IMR-90 (cell line): Measurements from ENCODE around the gene FAM76B. TPM values are rescaled to one million over a fixed set of nuclear protein-coding genes. Genes with fewer than 3 reads are reported as not detected.

Experiments used
- ATAC-seq: fragments of 200-7000 bp; cut with Tn5 transposase; 2 replicates; pipeline ENCODE4 v1.9.1; 2020; ENCODE audit warnings: low read depth, mild to moderate bottlenecking, moderate library complexity
- BruUV-seq: library from RNA; stranded (reverse); fragments of 400-500 nt; replicated peaks from 2 replicates; lab custom pipeline; 2021; lab: Mats Ljungman, UMichigan
- CTCF ChIA-PET: fragments of 300-600 bp; formaldehyde crosslinking; extraction: SDS; loops from one replicate; lab custom pipeline; 2021; ENCODE audit warnings: antibody characterized with exemption; lab: Yijun Ruan, JAX
- POLR2A ChIA-PET: fragments of 300-600 bp; sonication (Branson Sonifier 250); formaldehyde crosslinking; loops from one replicate; lab custom pipeline; 2022; ENCODE audit warnings: antibody characterized with exemption; ENCODE audit not compliant: unreplicated experiment; lab: Charles Lee
- DNase-seq: peaks from one replicate; pipeline ENCODE4 v3.0.0; 2013
- H2AFZ ChIP-seq: replicated peaks from 2 replicates; pipeline ENCODE3; 2013; ENCODE audit warnings: low read length, mild to moderate bottlenecking; ENCODE audit not compliant: poor library complexity
- H2AK5ac ChIP-seq: 2 replicates; pipeline ENCODE4 v1.6.1; 2013; ENCODE audit warnings: low read depth, low read length, inconsistent platforms
- H2AK9ac ChIP-seq: replicated peaks from 2 replicates; pipeline ENCODE3; 2013; ENCODE audit warnings: mild to moderate bottlenecking, low read depth, low read length, moderate library complexity; ENCODE audit not compliant: poor library complexity
- H2BK120ac ChIP-seq: 2 replicates; pipeline ENCODE4 v1.6.1; 2013; ENCODE audit warnings: low read depth, low read length, inconsistent platforms
- H2BK15ac ChIP-seq: 3 replicates; pipeline ENCODE4 v1.6.1; 2013; ENCODE audit warnings: low read depth, low read length, inconsistent platforms
- H2BK20ac ChIP-seq: 2 replicates; pipeline ENCODE4 v1.6.1; 2013; ENCODE audit warnings: low read depth, mild to moderate bottlenecking, inconsistent platforms, low read length, moderate library complexity
- H2BK5ac ChIP-seq: 2 replicates; pipeline ENCODE4 v1.6.1; 2013; ENCODE audit warnings: mild to moderate bottlenecking, low read depth, low read length, inconsistent platforms; ENCODE audit not compliant: poor library complexity, severe bottlenecking
- H3K14ac ChIP-seq: replicated peaks from 2 replicates; pipeline ENCODE4 v1.6.1; 2013; ENCODE audit warnings: low read depth, low read length, inconsistent platforms
- H3K18ac ChIP-seq: 2 replicates; pipeline ENCODE4 v1.6.1; 2013; ENCODE audit warnings: low read depth, low read length, control low read depth
- H3K23ac ChIP-seq: 2 replicates; pipeline ENCODE4 v1.6.1; 2013; ENCODE audit warnings: low read depth, low read length, inconsistent platforms
- H3K27ac ChIP-seq: 2 replicates; pipeline ENCODE4 v1.5.1; 2013; ENCODE audit warnings: mild to moderate bottlenecking, control low read depth, low read length; ENCODE audit not compliant: insufficient read depth
- H3K27me3 ChIP-seq: 2 replicates; pipeline ENCODE4 v1.6.1; 2013; ENCODE audit warnings: low read length; ENCODE audit not compliant: control insufficient read depth, insufficient read depth
- H3K36me3 ChIP-seq: 2 replicates; pipeline ENCODE4 v1.6.1; 2013; ENCODE audit warnings: low read length, mixed read lengths; ENCODE audit not compliant: control insufficient read depth, insufficient read depth
- H3K4ac ChIP-seq: 2 replicates; pipeline ENCODE4 v1.6.1; 2013; ENCODE audit warnings: low read depth, low read length, inconsistent platforms
- H3K4me1 ChIP-seq: 2 replicates; pipeline ENCODE4 v1.6.1; 2013; ENCODE audit warnings: low read length, mixed read lengths; ENCODE audit not compliant: control insufficient read depth, insufficient read depth
- H3K4me2 ChIP-seq: 2 replicates; pipeline ENCODE4 v1.6.1; 2013; ENCODE audit warnings: low read depth, mild to moderate bottlenecking, control low read depth, low read length, moderate library complexity
- H3K4me3 ChIP-seq: 2 replicates; pipeline ENCODE4 v1.5.1; 2013; ENCODE audit warnings: low read depth, mild to moderate bottlenecking, control low read depth, low read length, moderate library complexity; ENCODE audit not compliant: insufficient read depth
- H3K56ac ChIP-seq: 2 replicates; pipeline ENCODE4 v1.6.1; 2013; ENCODE audit warnings: low read length, inconsistent platforms; ENCODE audit not compliant: insufficient read depth; ENCODE audit errors: extremely low read depth
- H3K79me1 ChIP-seq, 2 experiments: 2 replicates each; pipeline ENCODE4 v1.6.1; 2013; ENCODE audit warnings: low read length in 2 of 2, inconsistent platforms in 1 of 2, low read depth in 1 of 2
- H3K9ac ChIP-seq: 2 replicates; pipeline ENCODE4 v1.6.1; 2013; ENCODE audit warnings: low read depth, low read length, control low read depth
- H3K9me1 ChIP-seq: 2 replicates; pipeline ENCODE4 v1.6.1; 2013; ENCODE audit warnings: low read length, inconsistent platforms; ENCODE audit not compliant: insufficient read depth
- H3K9me3 ChIP-seq: 2 replicates; pipeline ENCODE4 v1.6.1; 2013; ENCODE audit warnings: low read length; ENCODE audit not compliant: control insufficient read depth, insufficient read depth
- H4K20me1 ChIP-seq: 2 replicates; pipeline ENCODE4 v1.6.1; 2013; ENCODE audit warnings: low read length, inconsistent platforms; ENCODE audit not compliant: insufficient read depth
- H4K5ac ChIP-seq: 2 replicates; pipeline ENCODE4 v1.6.1; 2013; ENCODE audit warnings: mild to moderate bottlenecking, low read depth, low read length, control low read depth
- H4K8ac ChIP-seq, 2 experiments: 2 replicates each; pipeline ENCODE4 v1.6.1; 2013; ENCODE audit warnings: low read depth in 2 of 2, low read length in 2 of 2, control low read depth in 1 of 2, inconsistent platforms in 1 of 2
- H4K91ac ChIP-seq: 2 replicates; pipeline ENCODE4 v1.6.1; 2013; ENCODE audit warnings: low read depth, low read length, inconsistent platforms; ENCODE audit not compliant: insufficient read depth
- BHLHE40 ChIP-seq: fragments of 150-350 bp; IDR thresholded peaks from 2 replicates; pipeline ENCODE4 v1.6.1; 2016; ENCODE audit warnings: mild to moderate bottlenecking, low read depth, low read length
- CHD1 ChIP-seq: IDR thresholded peaks from 2 replicates; pipeline ENCODE4 v1.6.1; 2012; ENCODE audit warnings: low read depth, low read length, improper control_type of control experiment
- ELK1 ChIP-seq: fragments of 150-350 bp; IDR thresholded peaks from 2 replicates; pipeline ENCODE4 v1.6.1; 2016; ENCODE audit warnings: low read depth, mild to moderate bottlenecking, low read length, moderate library complexity, borderline replicate concordance
- FOS ChIP-seq: fragments of 150-350 bp; IDR thresholded peaks from 2 replicates; pipeline ENCODE4 v1.6.1; 2016; ENCODE audit warnings: low read depth, low read length
- MAFK ChIP-seq: IDR thresholded peaks from 2 replicates; pipeline ENCODE4 v1.6.1; 2012; ENCODE audit warnings: low read depth, low read length, improper control_type of control experiment
- MAZ ChIP-seq: IDR thresholded peaks from 2 replicates; pipeline ENCODE4 v1.6.1; 2012; ENCODE audit warnings: low read depth, mild to moderate bottlenecking, low read length, improper control_type of control experiment, moderate library complexity, borderline replicate concordance
- MXI1 ChIP-seq: IDR thresholded peaks from 2 replicates; pipeline ENCODE4 v1.6.1; 2012; ENCODE audit warnings: low read depth, mild to moderate bottlenecking, low read length, moderate library complexity, borderline replicate concordance
- NFE2L2 ChIP-seq: fragments of 150-350 bp; IDR thresholded peaks from 2 replicates; pipeline ENCODE4 v1.6.1; 2016; ENCODE audit warnings: low read depth, mild to moderate bottlenecking, low read length
- POLR2A ChIP-seq: IDR thresholded peaks from 2 replicates; pipeline ENCODE4 v1.6.1; 2012; ENCODE audit warnings: mild to moderate bottlenecking, low read depth, low read length
- RAD21 ChIP-seq: IDR thresholded peaks from 2 replicates; pipeline ENCODE4 v1.6.1; 2012; ENCODE audit warnings: low read length, improper control_type of control experiment
- RCOR1 ChIP-seq: IDR thresholded peaks from 2 replicates; pipeline ENCODE4 v1.6.1; 2012; ENCODE audit warnings: mild to moderate bottlenecking, low read length, improper control_type of control experiment; ENCODE audit not compliant: insufficient replicate concordance
- RFX5 ChIP-seq: IDR thresholded peaks from 2 replicates; pipeline ENCODE4 v1.8.0; 2012; ENCODE audit warnings: low read depth, mild to moderate bottlenecking, low read length, moderate library complexity
- SMC3 ChIP-seq: fragments of 150-350 bp; IDR thresholded peaks from 2 replicates; pipeline ENCODE4 v1.6.1; 2016; ENCODE audit warnings: low read depth, mild to moderate bottlenecking, antibody characterized with exemption, low read length, moderate library complexity
- USF2 ChIP-seq: fragments of 150-350 bp; IDR thresholded peaks from 2 replicates; pipeline ENCODE4 v1.6.1; 2017; ENCODE audit warnings: mild to moderate bottlenecking, antibody characterized with exemption, low read length, low read depth
- WGBS, 2 experiments: methylation state at CpG; one replicate each; pipeline versions ENCODE4 v1.1.5 to v1.1.7; 2013; ENCODE audit warnings: missing lambda C conversion rate in 2 of 2; ENCODE audit not compliant: insufficient read length in 1 of 2; ENCODE audit errors: extremely low coverage in 2 of 2; 5-methylcytosine and 5-hydroxymethylcytosine counted together
- dilution Hi-C: fragments of 300-500 bp; cut with HindIII; formaldehyde crosslinking; loops from one replicate; pipeline ENCODE4 v1.14.3; 2018; ENCODE audit warnings: low sequenced_read_pairs; ENCODE audit not compliant: unreplicated experiment
- in situ Hi-C: fragments of 300-500 bp; cut with MboI; formaldehyde crosslinking; loops from 3 replicates; pipeline ENCODE4 v1.14.3; 2019; ENCODE audit warnings: low sequenced_read_pairs, inconsistent platforms, mixed read lengths
- intact Hi-C: fragments of 100-400 bp; cut with micrococcal nuclease; formaldehyde crosslinking; loops from 2 replicates; pipeline ENCODE4 v1.10.0; 2022
- polyA plus RNA-seq, 3 experiments: library from polyadenylated mRNA; depleted of rRNA; stranded (reverse); fragments of >200 nt; gene quantifications; 2 replicates each; pipeline ENCODE4 v1.2.3, GENCODE V29; 2012; ENCODE audit warnings: low replicate concordance in 1 of 3
- total RNA-seq: library from RNA; depleted of rRNA; stranded (reverse); fragments of >200 nt; gene quantifications from 2 replicates; pipeline ENCODE4 v1.2.3, GENCODE V29; 2012
- TF ChIP-seq, protein P1 (sequence below): conservative IDR thresholded peaks from 2 replicates; pipeline ENCODE4 v1.5.1; 2012; ENCODE audit warnings: mild to moderate bottlenecking, low read depth, low read length, improper control_type of control experiment

FAM76B gene
- total and polyA plus RNA-seq, 2 of the 4 experiments (the other 2 are of a cell fraction): 12.7 to 14.3 TPM

DNA sequence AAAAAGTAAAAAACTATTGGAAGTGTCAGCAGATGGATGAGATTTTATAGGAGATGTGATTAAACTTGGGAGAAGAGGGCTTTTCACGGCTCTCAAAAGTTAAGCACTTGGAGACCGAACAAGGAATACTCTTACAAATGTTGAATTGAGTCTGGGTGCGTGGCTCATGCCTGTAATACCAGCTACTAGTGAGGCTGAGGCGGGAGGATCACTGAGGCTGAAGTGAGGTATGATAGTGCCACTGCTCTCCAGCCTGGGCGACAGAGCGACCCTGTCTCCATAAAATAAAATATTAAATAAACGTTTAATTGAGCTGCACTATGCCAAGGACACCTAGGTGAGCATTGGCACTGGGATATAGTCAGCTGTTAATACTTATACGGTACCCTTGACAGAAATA is 2.6 kb upstream of the FAM76B start:
- DNase-seq: no peak
- in situ Hi-C loops (no loop called here), dilution Hi-C loops (no loop called here), intact Hi-C loops (loop anchor here (5.0 kb wide), 1 partner anchor 370 kb away; no protein-coding TSS in a partner anchor)
- TF ChIP-seq RFX5 (no peak), ELK1 (no peak), USF2 (no peak), SMC3 (no peak), RAD21 (no peak), MXI1 (no peak), CHD1 (no peak), NFE2L2 (no peak), MAZ (no peak), POLR2A (no peak), FOS (no peak), BHLHE40 (no peak), RCOR1 (no peak), MAFK (no peak)
- TF ChIP-seq, protein P1, sequence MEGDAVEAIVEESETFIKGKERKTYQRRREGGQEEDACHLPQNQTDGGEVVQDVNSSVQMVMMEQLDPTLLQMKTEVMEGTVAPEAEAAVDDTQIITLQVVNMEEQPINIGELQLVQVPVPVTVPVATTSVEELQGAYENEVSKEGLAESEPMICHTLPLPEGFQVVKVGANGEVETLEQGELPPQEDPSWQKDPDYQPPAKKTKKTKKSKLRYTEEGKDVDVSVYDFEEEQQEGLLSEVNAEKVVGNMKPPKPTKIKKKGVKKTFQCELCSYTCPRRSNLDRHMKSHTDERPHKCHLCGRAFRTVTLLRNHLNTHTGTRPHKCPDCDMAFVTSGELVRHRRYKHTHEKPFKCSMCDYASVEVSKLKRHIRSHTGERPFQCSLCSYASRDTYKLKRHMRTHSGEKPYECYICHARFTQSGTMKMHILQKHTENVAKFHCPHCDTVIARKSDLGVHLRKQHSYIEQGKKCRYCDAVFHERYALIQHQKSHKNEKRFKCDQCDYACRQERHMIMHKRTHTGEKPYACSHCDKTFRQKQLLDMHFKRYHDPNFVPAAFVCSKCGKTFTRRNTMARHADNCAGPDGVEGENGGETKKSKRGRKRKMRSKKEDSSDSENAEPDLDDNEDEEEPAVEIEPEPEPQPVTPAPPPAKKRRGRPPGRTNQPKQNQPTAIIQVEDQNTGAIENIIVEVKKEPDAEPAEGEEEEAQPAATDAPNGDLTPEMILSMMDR: no peak
- H2AFZ ChIP-seq: no peak overlapping the region
- no peak overlapping the region for H2BK120ac ChIP-seq
- no peak overlapping the region for H2AK5ac ChIP-seq
- H4K91ac ChIP-seq: no peak overlapping the region
- BruUV-seq: no TSS peak
- no peaks in the 10 kb centered on the region for H3K27me3 ChIP-seq
- H3K27ac ChIP-seq: no peak overlapping the region
- H3K18ac ChIP-seq: no peak overlapping the region
- H3K4ac ChIP-seq: no peak overlapping the region
- 71% methylated on average over 3 of the region's 8 CpGs; no CpG with 5 or more reads in 1 of the 2 experiments for WGBS, 2 experiments
- no peak overlapping the region for H3K56ac ChIP-seq
- H4K8ac ChIP-seq: no peak overlapping the region
- H4K20me1 ChIP-seq: peaks cover 3% of the 10 kb centered on the region; the same call in 1 of the 2 replicates
- no peak overlapping the region for H3K23ac ChIP-seq
- 0 out of 2 replicates have a peak, but pooled peaks cover 2% of the 10 kb centered on the region for H3K9me1 ChIP-seq
- H2BK20ac ChIP-seq: no peak overlapping the region
- H3K4me3 ChIP-seq: no peak overlapping the region
- H3K79me1 ChIP-seq: peaks cover 15 to 64% of the 10 kb centered on the region in 2 experiments
- no peak overlapping the region for H2BK5ac ChIP-seq
- H3K36me3 ChIP-seq: no peaks in the 10 kb centered on the region
- no peak overlapping the region for H3K9ac ChIP-seq
- ATAC-seq: no peak
- no peak overlapping the region for H4K5ac ChIP-seq
- CTCF ChIA-PET: no interaction called here
- H3K4me1 ChIP-seq: no peaks in the 10 kb centered on the region
- no peak overlapping the region for H3K14ac ChIP-seq
- no peak overlapping the region for H2BK15ac ChIP-seq
- POLR2A ChIA-PET: no interaction called here
- H3K9me3 ChIP-seq: no peaks in the 10 kb centered on the region
- peak overlapping the region; percentile 36; the same call in 1 of the 2 replicates for H3K4me2 ChIP-seq
- no peak overlapping the region for H2AK9ac ChIP-seq
